A549 (cell line): ENCODE measurements around the gene UNC79. TPM values are rescaled to one million over a fixed set of nuclear protein-coding genes. Genes with fewer than 3 reads are reported as not detected.

Experiments
- ATAC-seq, 2 experiments: fragments of 200-7000 bp in 1 of 2; fragments of >200 bp in 1 of 2; cut with Nextera tagmentation in 1 of 2; cut with Tn5 transposase in 1 of 2; 3 replicates each; pipeline versions ENCODE4 v1.8.0 to v1.9.1; 2018 to 2020; ENCODE audit warnings: mild to moderate bottlenecking in 1 of 2, moderate library complexity in 1 of 2
- CTCF ChIA-PET: fragments of 300-600 bp; sonication (Branson Sonifier 250); formaldehyde crosslinking; extraction: SDS; loops from one replicate; lab custom pipeline; 2021; ENCODE audit warnings: antibody characterized with exemption, inconsistent platforms; lab: Yijun Ruan, JAX
- POLR2A ChIA-PET: fragments of 350-600 bp; formaldehyde crosslinking; extraction: SDS; loops from one replicate; lab custom pipeline; 2021; ENCODE audit warnings: antibody characterized with exemption, inconsistent platforms; lab: Yijun Ruan, JAX
- DNase-seq, 2 experiments: peaks; one replicate each; pipeline versions ENCODE4 v3.0.0 to v3.0.0-alpha.2; 2011 to 2016; ENCODE audit warnings: low read depth in 1 of 2, low spot score in 1 of 2
- FAIRE-seq: peaks from 2 replicates; lab custom pipeline; 2011; peaks lifted over from hg19 to GRCh38; lab: Jason Lieb, UNC
- H3K27ac ChIP-seq, 2 experiments: fragments of >200 bp; sonication (Bioruptor Twin); formaldehyde crosslinking; 3 replicates each; pipeline ENCODE4 v1.5.1; 2016 to 2017
- H3K4me1 ChIP-seq: fragments of >200 bp; sonication (Bioruptor Twin); formaldehyde crosslinking; 3 replicates; pipeline ENCODE4 v1.6.1; 2016
- H3K4me2 ChIP-seq: fragments of >200 bp; sonication (Bioruptor Twin); formaldehyde crosslinking; 3 replicates; pipeline ENCODE4 v1.6.1; 2016
- H3K4me3 ChIP-seq: fragments of >200 bp; sonication (Bioruptor Twin); formaldehyde crosslinking; 3 replicates; pipeline ENCODE4 v1.5.1; 2016
- H3K9me3 ChIP-seq: fragments of >200 bp; sonication (Bioruptor Twin); formaldehyde crosslinking; 3 replicates; pipeline ENCODE4 v1.6.1; 2016
- BHLHE40 ChIP-seq: IDR thresholded peaks from 2 replicates; pipeline ENCODE4 v1.6.1; 2012; ENCODE audit warnings: low read depth, low read length, inconsistent platforms
- CBX8 ChIP-seq: fragments of 200-600 bp; sonication (generic); IDR thresholded peaks from 2 replicates; pipeline ENCODE4 v1.6.1; 2016
- CEBPB ChIP-seq, 2 experiments: fragments of >200 bp in 1 of 2; sonication (Bioruptor Twin) in 1 of 2; formaldehyde crosslinking in 1 of 2; IDR thresholded peaks; 2 replicates each; pipeline ENCODE4 v1.6.1; 2012 to 2016
- EHMT2 ChIP-seq: fragments of 200-600 bp; sonication (generic); IDR thresholded peaks from 2 replicates; pipeline ENCODE4 v1.6.1; 2016; ENCODE audit warnings: antibody characterized with exemption, low read depth, mild to moderate bottlenecking, moderate library complexity
- EP300 ChIP-seq, 2 experiments: fragments of >200 bp; sonication (Bioruptor Twin); formaldehyde crosslinking; IDR thresholded peaks; 2 replicates in 1 of 2; 3 replicates in 1 of 2; pipeline ENCODE4 v1.6.1; 2016 to 2017
- ESRRA ChIP-seq: fragments of 150-350 bp; IDR thresholded peaks from 2 replicates; pipeline ENCODE4 v1.6.1; 2014; ENCODE audit warnings: mild to moderate bottlenecking, low read length, borderline replicate concordance
- FOSL2 ChIP-seq, 2 experiments: fragments of 450-650 bp in 1 of 2; fragments of >200 bp in 1 of 2; sonication (Bioruptor Twin) in 1 of 2; formaldehyde crosslinking; IDR thresholded peaks; 2 replicates each; pipeline versions ENCODE4 v1.5.0 to v1.6.1; 2016 to 2020; ENCODE audit warnings: mild to moderate bottlenecking in 1 of 2, moderate library complexity in 1 of 2
- FOXS1 ChIP-seq: fragments of 250-450 bp; sonication (Bioruptor Pico); IDR thresholded peaks from 2 replicates; pipeline ENCODE4 v1.5.0; 2020; ENCODE audit warnings: mild to moderate bottlenecking, moderate library complexity
- HDAC2 ChIP-seq: fragments of 200-600 bp; sonication (generic); IDR thresholded peaks from 2 replicates; pipeline ENCODE4 v1.6.1; 2016
- HEYL ChIP-seq: fragments of 250-450 bp; sonication (Bioruptor Pico); IDR thresholded peaks from 2 replicates; pipeline ENCODE4 v1.8.0; 2021; ENCODE audit warnings: mild to moderate bottlenecking, moderate library complexity
- KDM1A ChIP-seq: fragments of 200-600 bp; sonication (generic); IDR thresholded peaks from 2 replicates; pipeline ENCODE4 v1.6.1; 2016; ENCODE audit warnings: low read depth, mild to moderate bottlenecking
- KDM5A ChIP-seq: fragments of 200-600 bp; sonication (generic); IDR thresholded peaks from 2 replicates; pipeline ENCODE4 v1.6.1; 2016; ENCODE audit warnings: antibody characterized with exemption, mild to moderate bottlenecking
- MAX ChIP-seq: IDR thresholded peaks from 2 replicates; pipeline ENCODE4 v1.6.1; 2012
- MYC ChIP-seq: IDR thresholded peaks from 2 replicates; pipeline ENCODE4 v1.6.1; 2012; ENCODE audit warnings: mild to moderate bottlenecking, inconsistent platforms, low read length, improper control_type of control experiment, borderline replicate concordance
- NFE2L2 ChIP-seq: fragments of 150-350 bp; conservative IDR thresholded peaks from 2 replicates; pipeline ENCODE4 v1.6.1; 2014; ENCODE audit warnings: low read length
- PBX3 ChIP-seq: IDR thresholded peaks from 2 replicates; pipeline ENCODE4 v1.6.1; 2012
- RAD21 ChIP-seq, 2 experiments: fragments of >200 bp in 1 of 2; sonication (Bioruptor Twin) in 1 of 2; formaldehyde crosslinking in 1 of 2; IDR thresholded peaks in 1 of 2; conservative IDR thresholded peaks in 1 of 2; 2 replicates in 1 of 2; 3 replicates in 1 of 2; pipeline ENCODE4 v1.6.1; 2012 to 2018; ENCODE audit warnings: inconsistent platforms in 1 of 2
- RFX5 ChIP-seq: fragments of 450-650 bp; IDR thresholded peaks from 2 replicates; pipeline ENCODE4 v1.7.1; 2014; ENCODE audit warnings: antibody characterized with exemption, mild to moderate bottlenecking, moderate library complexity
- ZC3H11A ChIP-seq: fragments of 450-650 bp; IDR thresholded peaks from 2 replicates; pipeline ENCODE4 v1.6.1; 2014; ENCODE audit warnings: antibody characterized with exemption, mild to moderate bottlenecking
- ZFP36 ChIP-seq: fragments of 450-650 bp; IDR thresholded peaks from 2 replicates; pipeline ENCODE4 v1.6.1; 2014; ENCODE audit warnings: borderline replicate concordance; ENCODE audit not compliant: partially characterized antibody
- ZNF302 ChIP-seq: fragments of 250-450 bp; sonication (Bioruptor Pico); IDR thresholded peaks from 2 replicates; pipeline ENCODE4 v1.9.0; 2021; ENCODE audit warnings: inconsistent platforms, mild to moderate bottlenecking, moderate library complexity
- ZSCAN20 ChIP-seq: fragments of 250-450 bp; sonication (Bioruptor Pico); IDR thresholded peaks from 2 replicates; pipeline ENCODE4 v1.8.0; 2022; ENCODE audit warnings: mild to moderate bottlenecking, moderate library complexity
- WGBS: methylation state at CpG from one replicate; pipeline ENCODE4 v1.1.6; 2017; ENCODE audit errors: missing lambda C conversion rate; 5-methylcytosine and 5-hydroxymethylcytosine counted together
- polyA plus RNA-seq, 4 experiments: library from polyadenylated mRNA; depleted of rRNA in 3 of 4; stranded (reverse); fragments of >200 nt; fragmentation: RNase III in 1 of 4; extraction: RNeasy Plus Mini Kit Qiagen cat#74134 plus additional on column Dnase treatment in 1 of 4; gene quantifications; 2 replicates in 3 of 4; 3 replicates in 1 of 4; pipeline ENCODE4 v1.2.3, GENCODE V29; 2011 to 2017
- TF ChIP-seq, protein P1 (sequence below): fragments of 450-650 bp; IDR thresholded peaks from 2 replicates; pipeline ENCODE4 v1.6.1; 2014; ENCODE audit warnings: antibody characterized with exemption
- TF ChIP-seq, protein P2 (sequence below): fragments of >200 bp; sonication (Bioruptor Twin); formaldehyde crosslinking; IDR thresholded peaks from 2 replicates; pipeline ENCODE4 v1.6.1; 2016

The UNC79 gene
- polyA plus RNA-seq, 2 of the 4 experiments (the other 2 are of a cell fraction), result 0.01 TPM

GRCh38 chr14:93748208-93749075 lies 317.7 kb downstream of the UNC79 start:
- no peak overlapping the region for H3K4me2 ChIP-seq
- no peaks in the 10 kb centered on the region for H3K4me1 ChIP-seq
- TF ChIP-seq MYC (no peak), NFE2L2 (no peak)
- TF ChIP-seq, protein P1, sequence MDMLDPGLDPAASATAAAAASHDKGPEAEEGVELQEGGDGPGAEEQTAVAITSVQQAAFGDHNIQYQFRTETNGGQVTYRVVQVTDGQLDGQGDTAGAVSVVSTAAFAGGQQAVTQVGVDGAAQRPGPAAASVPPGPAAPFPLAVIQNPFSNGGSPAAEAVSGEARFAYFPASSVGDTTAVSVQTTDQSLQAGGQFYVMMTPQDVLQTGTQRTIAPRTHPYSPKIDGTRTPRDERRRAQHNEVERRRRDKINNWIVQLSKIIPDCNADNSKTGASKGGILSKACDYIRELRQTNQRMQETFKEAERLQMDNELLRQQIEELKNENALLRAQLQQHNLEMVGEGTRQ, result no peak
- H3K4me3 ChIP-seq, result no peak overlapping the region
- ChIA-PET CTCF (no interaction called here), POLR2A (no interaction called here)
- DNase-seq, result no peak
- WGBS, result 54% methylated on average over 24 of the region's 25 CpGs
- no peaks in the 10 kb centered on the region for H3K9me3 ChIP-seq
- no peak; a peak in 1 of 6 replicates for ATAC-seq
- no peak for FAIRE-seq
- no peak overlapping the region for H3K27ac ChIP-seq

GRCh38 chr14:93749076-93749420 lies 318.3 kb downstream of the UNC79 start:
- WGBS, result 75% methylated on average over 7 of the region's 8 CpGs
- Histone ChIP-seq H3K4me3 (no peak overlapping the region), H3K9me3 (no peaks in the 10 kb centered on the region), H3K4me1 (no peaks in the 10 kb centered on the region), H3K4me2 (no peak overlapping the region), H3K27ac (no peak overlapping the region)
- CTCF ChIA-PET, result no interaction called here
- ATAC-seq, result no peak
- POLR2A ChIA-PET, result no interaction called here
- FAIRE-seq, result no peak
- TF ChIP-seq EHMT2, result no peak
- TF ChIP-seq FOSL2 (IDR thresholded peaks at IDR 0.05), result no peak
- TF ChIP-seq FOSL2 (CRISPR knock-in tag; IDR thresholded peaks at IDR 0.05), result no peak
- no peak for TF ChIP-seq PBX3
- no peak for TF ChIP-seq ZSCAN20 (CRISPR knock-in tag)
- TF ChIP-seq ZC3H11A, result no peak
- TF ChIP-seq ZFP36, result no peak
- no peak for TF ChIP-seq CBX8
- no peak for TF ChIP-seq FOXS1
- TF ChIP-seq, protein P2, sequence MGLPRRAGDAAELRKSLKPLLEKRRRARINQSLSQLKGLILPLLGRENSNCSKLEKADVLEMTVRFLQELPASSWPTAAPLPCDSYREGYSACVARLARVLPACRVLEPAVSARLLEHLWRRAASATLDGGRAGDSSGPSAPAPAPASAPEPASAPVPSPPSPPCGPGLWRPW, result no peak
- TF ChIP-seq EP300 (IDR thresholded peaks at IDR 0.05), result no peak
- no peak for TF ChIP-seq HDAC2
- TF ChIP-seq BHLHE40, result no peak
- no peak for TF ChIP-seq CEBPB (IDR thresholded peaks at IDR 0.05)
- TF ChIP-seq KDM5A, result no peak
- DNase-seq, result no peak

DNA sequence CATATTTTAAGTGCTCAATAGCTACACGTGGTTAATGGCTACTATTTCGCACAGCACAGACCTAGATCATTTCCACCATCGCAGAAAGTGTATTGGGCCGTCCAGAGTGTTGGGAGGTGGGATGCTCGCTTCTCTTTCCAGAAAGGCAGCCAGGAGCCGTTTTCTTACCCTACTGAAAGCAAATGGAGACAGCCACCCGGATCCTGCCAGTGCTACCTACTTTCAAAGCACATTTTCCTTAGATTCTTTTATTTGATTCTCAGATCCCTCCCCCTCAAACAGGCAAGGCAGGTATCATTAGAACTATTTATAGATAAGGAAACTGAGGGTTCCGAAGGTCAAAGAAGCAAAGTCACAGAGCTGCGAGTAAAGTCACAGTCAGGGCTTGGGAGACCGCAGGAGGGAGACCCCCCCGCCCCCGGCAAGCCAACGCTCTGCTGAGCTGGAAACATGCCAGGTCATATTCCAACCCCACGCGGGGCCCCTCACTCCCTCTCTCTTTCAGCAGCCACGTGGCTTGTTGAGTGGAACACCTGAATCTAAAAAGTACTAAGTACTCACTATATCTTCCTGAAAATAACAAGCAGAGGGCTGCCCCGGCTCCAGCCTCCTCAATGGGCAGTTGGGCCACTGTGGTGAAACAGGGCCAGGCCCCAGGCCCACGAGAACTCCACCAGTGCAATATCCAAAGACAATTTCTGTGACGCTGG lies 321.4 kb downstream of the UNC79 start:
- TF ChIP-seq KDM5A (no peak), ZNF302 (CRISPR knock-in tag) (no peak), EHMT2 (no peak), FOSL2 (IDR thresholded peaks at IDR 0.05) (no peak), FOSL2 (CRISPR knock-in tag; IDR thresholded peaks at IDR 0.05) (no peak), HEYL (CRISPR knock-in tag) (no peak), MAX (no peak), RAD21 (conservative IDR thresholded peaks at IDR 0.05 in 1 of 2, IDR thresholded peaks at IDR 0.05 in 1 of 2) (no peak), ESRRA (no peak), KDM1A (no peak), RFX5 (no peak)
- ChIA-PET CTCF (no interaction called here), POLR2A (no interaction called here)
- ATAC-seq, result no peak
- 26% methylated on average over 18 of the region's 19 CpGs for WGBS
- DNase-seq, result no peak
- Histone ChIP-seq H3K4me2 (no peak overlapping the region), H3K27ac (no peak overlapping the region), H3K4me1 (no peaks in the 10 kb centered on the region), H3K4me3 (no peak overlapping the region), H3K9me3 (no peaks in the 10 kb centered on the region)
- FAIRE-seq, result no peak
